Muscle of leg (tissue), 16 donors: ENCODE measurements around the gene OR6J1. TPM values are rescaled to one million over a fixed set of nuclear protein-coding genes. Genes with fewer than 3 reads are reported as not detected.
"Not testable (repeated sequence)": the region's sequence is repeated elsewhere in the genome, so short reads cannot be mapped to it uniquely, and the experiment has no call there.

Experiments
- DNase-seq: peaks from one replicate; pipeline ENCODE4 v3.0.0; 2013
- H3K27ac ChIP-seq: one replicate; pipeline ENCODE4 v1.5.1; 2013; ENCODE audit warnings: mild to moderate bottlenecking, low read length, control low read depth
- H3K27me3 ChIP-seq: one replicate; pipeline ENCODE4 v1.6.1; 2013; ENCODE audit warnings: low read length; ENCODE audit not compliant: control insufficient read depth, insufficient read depth
- H3K36me3 ChIP-seq: one replicate; pipeline ENCODE4 v1.6.1; 2013; ENCODE audit warnings: low read length; ENCODE audit not compliant: control insufficient read depth, insufficient read depth
- H3K4me1 ChIP-seq: one replicate; pipeline ENCODE4 v1.6.1; 2013; ENCODE audit warnings: low read length; ENCODE audit not compliant: control insufficient read depth, insufficient read depth
- H3K4me3 ChIP-seq: one replicate; pipeline ENCODE4 v1.5.1; 2013; ENCODE audit warnings: low read length, control low read depth
- H3K9me3 ChIP-seq: replicated peaks from 2 replicates; pipeline ENCODE4 v1.6.1; 2013; ENCODE audit warnings: low read depth, low read length; ENCODE audit not compliant: control insufficient read depth
- WGBS: methylation state at CpG from one replicate; pipeline ENCODE4 v1.1.5; 2013; ENCODE audit warnings: missing lambda C conversion rate; ENCODE audit not compliant: insufficient coverage; 5-methylcytosine and 5-hydroxymethylcytosine counted together
- long read RNA-seq, 11 donors: transcript quantifications; one replicate each; lab custom pipeline, GENCODE V29; 2026
- polyA plus RNA-seq, 8 donors: library from polyadenylated mRNA; unstranded; fragments of 120-200 nt; gene quantifications; one replicate each; pipeline versions ENCODE4 v1.2.1 to v1.2.3, GENCODE V29; 2013; ENCODE audit warnings: inconsistent platforms in 1 of 8, low replicate concordance in 1 of 8; ENCODE audit not compliant: insufficient read length in 8 of 8, insufficient read depth in 1 of 8
- total RNA-seq: library from RNA; stranded (reverse); fragments of 120-200 nt; gene quantifications from one replicate; pipeline ENCODE4 v1.2.4, GENCODE V29; 2013

The OR6J1 gene
- total RNA-seq, result not detected
- polyA plus RNA-seq, result under 1 TPM; 0.06 to 0.14 (median 0.09) TPM
- long read RNA-seq, donor 1, result 0 reads
- long read RNA-seq, donor 2, result 0 reads
- long read RNA-seq, donor 3, result 0 reads
- long read RNA-seq, donor 4, result 0 reads
- long read RNA-seq, donor 5, result 0 reads
- long read RNA-seq, donor 6, result 0 reads
- long read RNA-seq, donor 7, result 0 reads
- long read RNA-seq, donor 8, result 0 reads
- long read RNA-seq, donor 9, result 0 reads
- long read RNA-seq, donor 10, result 0 reads
- long read RNA-seq, donor 11, result 0 reads

GRCh38 chr14:22644305-22644635, at the start of gene OR6J1:
Gene OR6J1, minus strand, starts transcription at chr14:22644352. Its CDS starts 9,541 bp downstream, at chr14:22634811.
- WGBS, result 57% methylated on average over 1 of the region's 1 CpG
- H3K4me3 ChIP-seq, result no peak within 1 kb of the TSS
- H3K9me3 ChIP-seq, result no peaks in the 10 kb centered on the region
- no peaks in the 10 kb centered on the region for H3K4me1 ChIP-seq
- no peak for DNase-seq
- H3K27ac ChIP-seq, result no peak within 1 kb of the TSS
- H3K27me3 ChIP-seq, result no peaks in the 10 kb centered on the region
- no peaks in the 10 kb centered on the region for H3K36me3 ChIP-seq

- Histone ChIP-seq H3K9me3 (peaks cover 4% of the 10 kb centered on the region), H3K36me3 (no peaks in the 10 kb centered on the region), H3K27me3 (no peaks in the 10 kb centered on the region), H3K4me3 (no peak overlapping the region), H3K27ac (no peak overlapping the region), H3K4me1 (no peaks in the 10 kb centered on the region)
- DNase-seq, result no peak
These were observed 48.0 kb upstream of the OR6J1 start for GRCh38 chr14:22692194-22692593.

- H3K4me1 ChIP-seq, result no peaks in the 10 kb centered on the region
- peaks cover 2% of the 10 kb centered on the region for H3K27me3 ChIP-seq
- peaks cover 4% of the 10 kb centered on the region for H3K9me3 ChIP-seq
- H3K4me3 ChIP-seq, result no peak overlapping the region
- no peak overlapping the region for H3K27ac ChIP-seq
- WGBS, result no CpG with 5 or more reads among the region's 2 CpGs
- no peaks in the 10 kb centered on the region for H3K36me3 ChIP-seq
- peak; percentile 40 for DNase-seq
These were observed 47.0 kb upstream of the OR6J1 start for GRCh38 chr14:22691171-22691570.

- WGBS, result no CpG with 5 or more reads among the region's 1 CpG
- no peak for DNase-seq
- H3K9me3 ChIP-seq, result peaks cover 4% of the 10 kb centered on the region
- no peaks in the 10 kb centered on the region for H3K36me3 ChIP-seq
- H3K27me3 ChIP-seq, result peaks cover 2% of the 10 kb centered on the region
- no peak overlapping the region for H3K27ac ChIP-seq
- H3K4me1 ChIP-seq, result no peaks in the 10 kb centered on the region
- H3K4me3 ChIP-seq, result no peak overlapping the region
These were observed 45.0 kb upstream of the OR6J1 start for GRCh38 chr14:22689199-22689598.

GRCh38 chr14:22687969-22688368, 43.8 kb upstream of the OR6J1 start:
- H3K4me3 ChIP-seq, H3K36me3 ChIP-seq, H3K9me3 ChIP-seq, DNase-seq, H3K4me1 ChIP-seq, H3K27ac ChIP-seq, H3K27me3 ChIP-seq: not testable (repeated sequence)
- no CpG with 5 or more reads among the region's 3 CpGs for WGBS

- H3K4me1 ChIP-seq, H3K27ac ChIP-seq, H3K4me3 ChIP-seq, H3K36me3 ChIP-seq, H3K9me3 ChIP-seq, DNase-seq, H3K27me3 ChIP-seq: not testable (repeated sequence)
- WGBS, result 42% methylated on average over 3 of the region's 6 CpGs
These were observed 42.0 kb upstream of the OR6J1 start for GRCh38 chr14:22686176-22686611.

- H3K9me3 ChIP-seq, result no peaks in the 10 kb centered on the region
- DNase-seq, result no peak
These were observed 41.3 kb upstream of the OR6J1 start for GRCh38 chr14:22685467-22685866.

GRCh38 chr14:22683428-22683827, 39.3 kb upstream of the OR6J1 start:
- H3K9me3 ChIP-seq, H3K27me3 ChIP-seq, H3K27ac ChIP-seq, H3K4me1 ChIP-seq, H3K36me3 ChIP-seq, DNase-seq, H3K4me3 ChIP-seq: not testable (repeated sequence)
- no CpG with 5 or more reads among the region's 3 CpGs for WGBS

More at GRCh38 chr14:22685467-22685866, 41.3 kb upstream of the OR6J1 start:
- Histone ChIP-seq H3K36me3 (no peaks in the 10 kb centered on the region), H3K27me3 (peaks cover 2% of the 10 kb centered on the region), H3K4me1 (no peaks in the 10 kb centered on the region), H3K27ac (no peak overlapping the region), H3K4me3 (no peak overlapping the region)
- WGBS, result 63% methylated on average over 3 of the region's 4 CpGs

GRCh38 chr14:22678221-22678620, 34.1 kb upstream of the OR6J1 start:
- no CpG with 5 or more reads among the region's 2 CpGs for WGBS
- Histone ChIP-seq H3K27ac (no peak overlapping the region), H3K36me3 (no peaks in the 10 kb centered on the region), H3K4me1 (no peaks in the 10 kb centered on the region), H3K9me3 (no peaks in the 10 kb centered on the region), H3K27me3 (peaks cover 3% of the 10 kb centered on the region), H3K4me3 (no peak overlapping the region)
- DNase-seq, result no peak

- not testable (repeated sequence) for H3K27ac ChIP-seq, H3K4me3 ChIP-seq, H3K4me1 ChIP-seq, H3K9me3 ChIP-seq, DNase-seq, H3K36me3 ChIP-seq, H3K27me3 ChIP-seq
- 69% methylated on average over 2 of the region's 2 CpGs for WGBS
These were observed 33.4 kb upstream of the OR6J1 start for GRCh38 chr14:22677551-22677950.

GRCh38 chr14:22671622-22672021, 27.5 kb upstream of the OR6J1 start:
- no peak overlapping the region for H3K4me3 ChIP-seq
- H3K27me3 ChIP-seq, result no peaks in the 10 kb centered on the region
- H3K27ac ChIP-seq, result no peak overlapping the region
- no peaks in the 10 kb centered on the region for H3K9me3 ChIP-seq
- no peaks in the 10 kb centered on the region for H3K4me1 ChIP-seq
- no peak for DNase-seq
- no peaks in the 10 kb centered on the region for H3K36me3 ChIP-seq
